Esophagus muscularis mucosa (tissue), 4 donors: ENCODE results near the gene SELENON. TPM values are rescaled to one million over a fixed set of nuclear protein-coding genes. Genes with fewer than 3 reads are reported as not detected.

Experiments
- DNase-seq: peaks from one replicate; pipeline ENCODE4 v3.0.0-alpha.2; 2017; ENCODE audit errors: extremely low spot score
- H3K27ac ChIP-seq, 4 donors: fragments of 200-600 bp; sonication (generic); replicated peaks in 1 of 4; 1 replicate in 3 of 4; 2 replicates in 1 of 4; pipeline ENCODE4 v1.5.1; 2016 to 2019; ENCODE audit warnings: mild to moderate bottlenecking in 1 of 4
- H3K27me3 ChIP-seq, 4 donors: fragments of 200-600 bp; sonication (generic); one replicate each; pipeline versions ENCODE4 v1.5.1 to v1.6.0; 2016 to 2019
- H3K36me3 ChIP-seq, 4 donors: fragments of 200-600 bp; sonication (generic); one replicate each; pipeline ENCODE4 v1.5.1; 2016 to 2019
- H3K4me1 ChIP-seq, 4 donors: fragments of 200-600 bp; sonication (generic); one replicate each; pipeline ENCODE4 v1.5.1; 2016 to 2019
- H3K4me3 ChIP-seq, 4 donors: fragments of 200-600 bp; sonication (generic); 1 replicate in 2 of 4; 2 replicates in 2 of 4; pipeline ENCODE4 v1.5.1; 2016 to 2019; ENCODE audit warnings: mild to moderate bottlenecking in 4 of 4, moderate library complexity in 1 of 4
- H3K9me3 ChIP-seq, 4 donors: fragments of 200-600 bp; sonication (generic); 1 replicate in 3 of 4; 2 replicates in 1 of 4; pipeline ENCODE4 v1.5.1; 2016 to 2019
- EP300 ChIP-seq: sonication (generic); formaldehyde crosslinking; IDR thresholded peaks from one replicate; pipeline ENCODE4 v1.6.1; 2017; ENCODE audit warnings: antibody characterized with exemption
- POLR2A ChIP-seq: fragments of 450-650 bp; IDR thresholded peaks from one replicate; pipeline ENCODE4 v1.6.1; 2017; ENCODE audit warnings: antibody characterized with exemption, moderate library complexity, mild to moderate bottlenecking, low read depth
- POLR2AphosphoS5 ChIP-seq, 2 donors: sonication (generic); formaldehyde crosslinking; IDR thresholded peaks; one replicate each; pipeline ENCODE4 v1.6.1; 2017; ENCODE audit warnings: antibody characterized with exemption in 2 of 2
- WGBS: methylation state at CpG from one replicate; pipeline ENCODE4 v1.1.5; 2018; 5-methylcytosine and 5-hydroxymethylcytosine counted together
- intact Hi-C: fragments of 100-400 bp; cut with DNase I; formaldehyde crosslinking; loops from one replicate; pipeline ENCODE4 v1.15.1; 2023
- total RNA-seq, 4 donors: library from RNA; depleted of rRNA; stranded (reverse); fragments of >200 nt; gene quantifications; one replicate each; pipeline versions ENCODE4 v1.1.0 to v1.2.1, GENCODE V29; 2016
- TF ChIP-seq, protein P1 (sequence below), 3 experiments: fragments of 200-600 bp in 2 of 3; fragments of 450-650 bp in 1 of 3; sonication (generic) in 2 of 3; IDR thresholded peaks; one replicate each; pipeline ENCODE4 v1.5.1; 2017 to 2019; ENCODE audit warnings: antibody characterized with exemption in 3 of 3, mild to moderate bottlenecking in 2 of 3, moderate library complexity in 1 of 3

The SELENON gene
- total RNA-seq, 4 donors from 2014 or later = 35.3 to 75.1 (median 50.5) TPM

DNA sequence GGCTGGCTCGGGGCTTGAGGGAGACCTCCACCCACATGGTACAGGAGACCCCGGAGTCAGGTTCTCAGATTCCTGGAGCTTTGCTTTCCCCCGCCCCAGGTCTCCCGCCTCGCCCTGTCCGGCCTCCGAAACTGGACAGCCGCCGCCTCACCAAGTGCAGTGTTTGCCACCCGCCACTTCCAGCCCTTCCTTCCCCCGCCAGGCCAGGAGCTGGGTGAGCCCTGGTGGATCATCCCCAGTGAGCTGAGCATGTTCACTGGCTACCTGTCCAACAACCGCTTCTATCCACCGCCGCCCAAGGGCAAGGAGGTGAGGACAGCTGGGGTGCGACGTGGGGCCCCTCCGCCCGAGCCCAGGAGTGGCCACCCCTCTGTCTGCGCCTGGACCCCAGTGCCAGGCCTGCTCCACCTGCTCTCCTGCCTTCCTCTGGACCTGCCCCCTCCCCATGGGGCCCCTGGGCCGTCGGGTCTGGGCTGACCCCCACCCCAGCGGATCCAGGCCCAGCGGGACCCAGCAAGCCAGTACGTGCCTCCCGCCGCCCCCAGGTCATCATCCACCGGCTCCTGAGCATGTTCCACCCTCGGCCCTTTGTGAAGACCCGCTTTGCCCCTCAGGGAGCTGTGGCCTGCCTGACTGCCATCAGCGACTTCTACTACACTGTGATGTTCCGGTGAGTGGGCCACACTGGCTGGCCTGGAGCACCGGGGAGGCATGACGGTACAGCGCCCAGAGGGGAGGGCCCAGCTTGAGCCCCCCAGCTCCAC, 8.7 kb downstream of the SELENON start:
- Histone ChIP-seq H3K27ac (no peak overlapping the region), H3K27me3 (no peaks in the 10 kb centered on the region), H3K4me3 (no peak overlapping the region), H3K4me1 (peaks cover 55 to 63% (median 58%) of the 10 kb centered on the region in 4 donors), H3K36me3 (peaks cover 25 to 86% (median 73%) of the 10 kb centered on the region in 4 donors), H3K9me3 (no peaks in the 10 kb centered on the region)
- DNase-seq = no peak
- WGBS = 87% methylated on average over 19 of the region's 34 CpGs
- TF ChIP-seq POLR2AphosphoS5 (IDR thresholded peaks at IDR 0.05) = no peak
- no peak for TF ChIP-seq POLR2A
- no peak for TF ChIP-seq EP300
- TF ChIP-seq, protein P1, sequence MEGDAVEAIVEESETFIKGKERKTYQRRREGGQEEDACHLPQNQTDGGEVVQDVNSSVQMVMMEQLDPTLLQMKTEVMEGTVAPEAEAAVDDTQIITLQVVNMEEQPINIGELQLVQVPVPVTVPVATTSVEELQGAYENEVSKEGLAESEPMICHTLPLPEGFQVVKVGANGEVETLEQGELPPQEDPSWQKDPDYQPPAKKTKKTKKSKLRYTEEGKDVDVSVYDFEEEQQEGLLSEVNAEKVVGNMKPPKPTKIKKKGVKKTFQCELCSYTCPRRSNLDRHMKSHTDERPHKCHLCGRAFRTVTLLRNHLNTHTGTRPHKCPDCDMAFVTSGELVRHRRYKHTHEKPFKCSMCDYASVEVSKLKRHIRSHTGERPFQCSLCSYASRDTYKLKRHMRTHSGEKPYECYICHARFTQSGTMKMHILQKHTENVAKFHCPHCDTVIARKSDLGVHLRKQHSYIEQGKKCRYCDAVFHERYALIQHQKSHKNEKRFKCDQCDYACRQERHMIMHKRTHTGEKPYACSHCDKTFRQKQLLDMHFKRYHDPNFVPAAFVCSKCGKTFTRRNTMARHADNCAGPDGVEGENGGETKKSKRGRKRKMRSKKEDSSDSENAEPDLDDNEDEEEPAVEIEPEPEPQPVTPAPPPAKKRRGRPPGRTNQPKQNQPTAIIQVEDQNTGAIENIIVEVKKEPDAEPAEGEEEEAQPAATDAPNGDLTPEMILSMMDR (IDR thresholded peaks at IDR 0.05) = no peak
- intact Hi-C loops = loop anchor here (10.0 kb wide), 1 partner anchor 564 kb away; the partner anchor contains the start of gene RSRP1

DNA sequence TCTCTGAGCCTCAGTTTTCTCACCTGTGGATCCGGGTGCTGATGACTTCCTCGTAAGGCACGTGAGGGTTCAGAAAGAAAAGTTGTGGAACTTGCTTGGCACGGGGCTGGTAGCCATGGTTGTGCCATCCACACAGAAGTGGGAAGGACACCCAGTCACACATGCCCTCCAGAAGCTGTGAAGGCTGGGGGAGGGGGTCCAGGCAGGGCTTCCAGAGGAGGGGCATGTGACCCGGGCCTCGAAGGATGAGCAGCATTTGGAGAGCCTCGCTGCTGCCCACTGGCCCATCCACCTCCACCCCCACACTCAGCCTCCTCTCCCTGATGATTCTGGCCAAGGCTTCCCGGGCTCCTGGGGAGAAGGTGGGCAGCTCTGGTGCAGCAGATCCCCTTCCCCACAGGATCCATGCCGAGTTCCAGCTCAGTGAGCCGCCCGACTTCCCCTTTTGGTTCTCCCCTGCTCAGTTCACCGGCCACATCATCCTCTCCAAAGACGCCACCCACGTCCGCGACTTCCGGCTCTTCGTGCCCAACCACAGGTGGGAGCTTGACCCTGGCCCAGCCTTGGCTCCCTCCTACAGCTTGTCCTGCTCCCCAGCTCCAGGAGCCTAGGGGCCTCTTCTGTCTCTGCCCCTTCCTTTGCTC, 9.4 kb downstream of the SELENON start:
- WGBS = 70% methylated on average over 13 of the region's 18 CpGs
- H3K4me3 ChIP-seq = no peak overlapping the region
- no peak overlapping the region for H3K27ac ChIP-seq
- no peak for DNase-seq
- intact Hi-C loops = loop anchor here (10.0 kb wide), 1 partner anchor 565 kb away; the partner anchor contains the start of gene RSRP1
- TF ChIP-seq EP300 = no peak
- no peak for TF ChIP-seq POLR2A
- TF ChIP-seq, protein P1 (IDR thresholded peaks at IDR 0.05) = no peak
- no peak for TF ChIP-seq POLR2AphosphoS5 (IDR thresholded peaks at IDR 0.05)
- H3K4me1 ChIP-seq = peaks cover 47 to 56% (median 52%) of the 10 kb centered on the region in 4 donors
- H3K36me3 ChIP-seq = peaks cover 32 to 93% (median 80%) of the 10 kb centered on the region in 4 donors
- no peaks in the 10 kb centered on the region for H3K27me3 ChIP-seq
- H3K9me3 ChIP-seq = no peaks in the 10 kb centered on the region

DNA sequence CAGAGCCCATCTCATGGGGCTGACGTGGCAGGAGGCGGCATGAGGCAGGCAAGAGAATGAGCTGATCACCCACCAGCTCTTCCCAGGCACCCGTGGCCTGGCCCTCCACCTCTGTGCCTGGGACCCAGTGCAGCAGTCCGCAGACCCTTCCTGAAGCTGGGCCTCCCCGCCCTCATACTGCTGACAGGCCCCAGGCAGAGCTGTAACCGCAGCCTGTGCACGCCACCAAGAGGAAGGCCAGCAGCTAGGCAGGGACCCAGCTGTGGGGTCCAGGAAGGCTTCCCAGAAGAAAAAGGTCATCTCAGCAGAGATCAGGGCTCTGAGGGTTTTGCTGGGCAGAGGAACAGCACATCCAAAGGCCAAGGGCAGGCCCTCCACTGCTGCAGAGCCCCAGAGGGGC, 9.9 kb downstream of the SELENON start:
- Histone ChIP-seq H3K36me3 (peaks cover 33 to 96% (median 85%) of the 10 kb centered on the region in 4 donors), H3K27me3 (no peaks in the 10 kb centered on the region), H3K4me3 (no peak overlapping the region), H3K4me1 (peaks cover 42 to 50% (median 47%) of the 10 kb centered on the region in 4 donors), H3K9me3 (no peaks in the 10 kb centered on the region), H3K27ac (peak overlapping the region in 3 of 4 donors; percentile 17 to 46 (median 22))
- 83% methylated on average over 7 of the region's 7 CpGs for WGBS
- TF ChIP-seq EP300 (no peak), POLR2A (no peak), POLR2AphosphoS5 (IDR thresholded peaks at IDR 0.05) (no peak)
- TF ChIP-seq, protein P1 (IDR thresholded peaks at IDR 0.05) = no peak
- no peak for DNase-seq
- intact Hi-C loops = loop anchor here (5.0 to 10.0 kb wide), 2 partner anchors 203 to 565 kb away; partner anchors contain the start of gene RSRP1

DNA sequence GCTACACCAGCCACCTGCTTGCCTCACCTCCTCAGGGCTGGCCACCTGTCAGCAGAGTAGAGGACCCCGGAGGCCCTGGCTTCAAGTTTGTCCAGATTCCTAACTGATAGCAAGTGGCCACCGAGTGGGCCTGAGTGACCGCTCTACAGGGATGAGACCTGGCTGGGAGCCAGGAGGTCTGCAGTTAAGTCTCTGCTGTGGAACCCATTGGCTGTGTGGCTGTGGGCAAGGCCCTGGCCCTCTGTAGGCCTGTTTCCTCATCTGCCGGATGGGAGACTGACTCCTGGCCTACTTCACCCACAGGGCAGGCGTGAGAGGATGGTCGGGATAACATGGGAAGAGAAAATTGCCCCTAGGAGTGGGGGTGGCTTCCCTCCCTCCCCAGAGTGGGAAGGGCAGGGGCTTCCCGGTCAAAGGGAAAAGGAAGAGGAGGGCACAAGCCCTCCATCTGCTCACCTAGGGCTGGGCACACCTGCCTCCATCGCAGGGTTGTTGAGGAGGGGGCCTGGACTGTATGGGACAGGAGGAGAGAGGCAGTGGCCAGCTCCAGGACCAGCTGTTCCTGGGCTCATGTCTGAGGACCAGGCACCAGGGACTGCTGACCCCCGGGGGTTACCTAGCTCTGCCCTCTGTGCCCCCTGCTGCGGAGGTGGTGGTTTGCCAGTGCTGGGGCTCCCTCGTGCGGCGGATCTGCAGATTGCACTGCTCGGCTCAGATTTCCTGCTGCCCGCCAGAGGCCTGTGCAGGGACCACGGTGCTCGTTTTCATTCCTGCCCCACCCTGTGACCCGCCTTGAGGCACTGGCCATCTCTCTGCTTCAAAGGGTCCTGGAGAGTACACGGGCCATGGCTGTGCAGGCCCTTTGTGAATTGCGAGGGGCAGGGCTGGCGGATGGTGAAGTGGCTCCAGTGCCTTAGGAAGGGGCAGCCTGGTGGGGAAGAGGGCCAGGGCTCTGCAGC, 10.6 kb downstream of the SELENON start:
- H3K9me3 ChIP-seq = no peaks in the 10 kb centered on the region
- H3K27me3 ChIP-seq = no peaks in the 10 kb centered on the region
- intact Hi-C loops = loop anchor here (5.0 kb wide), 1 partner anchor 203 kb away; no protein-coding TSS in a partner anchor
- WGBS = 33% methylated on average over 16 of the region's 21 CpGs
- H3K4me3 ChIP-seq = no peak overlapping the region
- peak; percentile 92 for DNase-seq
- H3K4me1 ChIP-seq = peaks cover 35 to 43% (median 40%) of the 10 kb centered on the region in 4 donors
- peak overlapping the region in 3 of 4 donors; percentile 17 to 46 (median 22) for H3K27ac ChIP-seq
- peak in 1 of 2 donors; percentile 14 for TF ChIP-seq POLR2AphosphoS5 (IDR thresholded peaks at IDR 0.05)
- TF ChIP-seq, protein P1 (IDR thresholded peaks at IDR 0.05) = peak; percentile 84 to 94 (median 90)
- TF ChIP-seq EP300 = no peak
- TF ChIP-seq POLR2A = no peak
- H3K36me3 ChIP-seq = peaks cover 38 to 96% (median 88%) of the 10 kb centered on the region in 4 donors
